Amniotic epithelial cell (primary cell): ENCODE measurements around the gene IRF9.

ENCODE experiments used
- DNase-seq: peaks from one replicate; pipeline ENCODE4 v3.0.0-alpha.2; 2010; ENCODE audit warnings: low read depth

IRF9 gene

GRCh38 chr14:24147761-24148428 lies 13.2 kb upstream of the IRF9 start:
- DNase-seq: no peak

GRCh38 chr14:24149302-24149969 lies 11.6 kb upstream of the IRF9 start:
- no peak for DNase-seq

GRCh38 chr14:24150061-24150460 lies 11.0 kb upstream of the IRF9 start:
- DNase-seq: no peak

DNA sequence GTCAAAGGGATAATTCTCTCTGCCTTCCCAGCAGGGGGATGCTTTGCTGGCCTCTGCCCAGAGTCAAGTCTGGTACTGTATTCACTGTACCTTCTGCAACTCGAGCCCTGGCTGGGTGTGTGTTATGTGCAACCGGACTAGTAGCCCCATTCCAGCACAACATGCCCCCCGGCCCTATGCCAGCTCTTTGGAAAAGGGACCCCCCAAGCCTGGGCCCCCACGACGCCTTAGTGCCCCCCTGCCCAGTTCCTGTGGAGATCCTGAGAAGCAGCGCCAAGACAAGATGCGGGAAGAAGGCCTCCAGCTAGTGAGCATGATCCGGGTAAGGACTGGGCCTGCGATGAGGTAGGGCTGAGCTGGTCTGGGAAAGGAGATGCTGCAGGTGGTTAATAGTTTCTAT lies 10.5 kb upstream of the IRF9 start:
- no peak for DNase-seq

GRCh38 chr14:24150993-24151392 lies 10.1 kb upstream of the IRF9 start:
- no peak for DNase-seq

DNA sequence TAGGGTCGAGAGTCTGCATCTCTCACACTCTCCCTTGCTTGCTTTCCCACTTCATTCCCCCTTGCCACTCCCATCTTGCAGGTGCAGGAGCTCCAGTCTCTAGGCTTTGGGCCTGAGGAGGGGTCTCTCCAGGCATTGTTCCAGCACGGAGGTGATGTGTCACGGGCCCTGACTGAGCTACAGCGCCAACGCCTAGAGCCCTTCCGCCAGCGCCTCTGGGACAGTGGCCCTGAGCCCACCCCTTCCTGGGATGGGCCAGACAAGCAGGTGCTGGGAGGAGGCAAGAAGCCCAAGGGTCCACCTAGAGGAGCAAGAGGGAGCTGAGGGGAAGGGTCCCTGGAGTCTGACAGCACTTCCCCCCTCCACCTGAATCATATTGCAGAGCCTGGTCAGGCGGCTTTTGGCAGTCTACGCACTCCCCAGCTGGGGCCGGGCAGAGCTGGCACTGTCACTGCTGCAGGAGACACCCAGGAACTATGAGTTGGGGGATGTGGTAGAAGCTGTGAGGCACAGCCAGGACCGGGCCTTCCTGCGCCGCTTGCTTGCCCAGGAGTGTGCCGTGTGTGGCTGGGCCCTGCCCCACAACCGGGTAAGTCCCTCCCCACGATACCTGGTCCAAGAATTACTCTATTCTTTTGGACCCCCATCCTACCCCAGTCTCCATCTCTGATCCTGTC lies 9.5 kb upstream of the IRF9 start:
- no peak for DNase-seq

- DNase-seq: no peak
These were observed 6.0 kb upstream of the IRF9 start for GRCh38 chr14:24155100-24155499.

DNA sequence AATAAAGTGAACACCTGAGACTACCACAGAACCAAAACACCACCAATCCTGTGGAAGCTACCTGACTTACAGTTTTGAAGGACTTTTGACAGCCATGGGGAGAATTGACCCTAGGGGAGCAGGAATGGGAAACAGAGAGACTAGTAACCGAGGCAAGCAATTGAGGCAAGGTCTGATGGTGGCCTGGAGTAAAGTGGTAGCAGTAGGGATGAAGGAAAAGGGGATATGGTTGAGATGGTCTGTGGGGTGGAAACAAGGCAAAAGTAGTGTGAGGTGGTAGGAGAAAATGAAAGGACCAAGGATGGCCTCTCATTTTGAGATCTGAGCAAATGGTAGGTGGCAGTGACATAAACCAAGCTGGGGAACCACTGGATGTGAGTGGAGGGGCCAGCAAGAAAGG lies 4.2 kb upstream of the IRF9 start:
- no peak for DNase-seq

- DNase-seq: no peak
These were observed 3.7 kb upstream of the IRF9 start for GRCh38 chr14:24157331-24157730.

DNA sequence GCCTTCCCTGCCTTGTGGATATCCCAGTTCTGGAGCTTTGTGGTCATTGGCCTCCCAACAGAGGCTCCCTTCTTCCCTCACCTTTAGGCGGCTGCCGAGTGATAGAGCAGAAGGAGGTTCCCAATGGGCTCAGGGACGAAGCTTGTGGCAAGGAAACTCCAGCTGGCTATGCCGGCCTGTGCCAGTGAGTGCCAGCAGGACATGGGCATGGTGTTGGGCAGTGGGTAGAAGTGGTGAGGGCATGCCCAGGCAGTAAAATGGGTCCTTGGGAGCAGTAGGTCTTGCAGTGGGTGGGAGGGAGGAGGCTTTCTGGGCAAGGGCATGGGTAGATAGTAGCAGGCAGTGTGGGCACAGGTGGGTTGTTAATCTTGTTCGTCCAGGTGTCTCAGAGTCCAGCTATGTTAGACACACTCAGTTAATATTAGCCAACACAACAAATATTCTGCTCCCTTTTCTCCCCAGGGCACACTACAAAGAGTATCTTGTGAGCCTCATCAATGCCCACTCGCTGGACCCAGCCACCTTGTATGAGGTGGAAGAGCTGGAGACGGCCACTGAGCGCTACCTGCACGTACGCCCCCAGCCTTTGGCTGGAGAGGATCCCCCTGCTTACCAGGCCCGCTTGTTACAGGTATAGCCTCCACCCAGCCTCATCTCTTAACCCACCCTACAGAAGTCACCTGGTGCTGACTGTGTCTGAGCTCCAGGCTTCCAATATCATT lies 1.1 kb upstream of the IRF9 start:
- DNase-seq: no peak

DNA sequence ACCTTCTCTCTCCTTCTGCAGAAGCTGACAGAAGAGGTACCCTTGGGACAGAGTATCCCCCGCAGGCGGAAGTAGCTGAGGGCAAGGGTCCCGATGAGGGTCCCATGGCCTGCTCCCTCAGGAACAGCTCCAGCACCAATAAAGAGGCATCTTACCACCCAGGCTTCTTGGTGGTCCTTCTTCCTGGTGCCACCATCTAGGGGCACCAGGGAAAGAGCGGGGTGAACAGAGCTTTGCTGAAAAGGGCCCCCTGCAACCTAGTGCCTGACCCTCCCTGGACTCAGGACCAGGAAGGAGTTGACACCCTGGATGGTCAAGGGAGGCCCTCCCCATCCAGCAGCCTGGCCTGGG lies 591 bp upstream of the IRF9 start:
- DNase-seq: no peak

GRCh38 chr14:24162093-24162492 lies 1.0 kb downstream of the IRF9 start:
- peak; percentile 92 for DNase-seq

GRCh38 chr14:24164518-24164991 lies 3.5 kb downstream of the IRF9 start:
- DNase-seq: no peak

DNA sequence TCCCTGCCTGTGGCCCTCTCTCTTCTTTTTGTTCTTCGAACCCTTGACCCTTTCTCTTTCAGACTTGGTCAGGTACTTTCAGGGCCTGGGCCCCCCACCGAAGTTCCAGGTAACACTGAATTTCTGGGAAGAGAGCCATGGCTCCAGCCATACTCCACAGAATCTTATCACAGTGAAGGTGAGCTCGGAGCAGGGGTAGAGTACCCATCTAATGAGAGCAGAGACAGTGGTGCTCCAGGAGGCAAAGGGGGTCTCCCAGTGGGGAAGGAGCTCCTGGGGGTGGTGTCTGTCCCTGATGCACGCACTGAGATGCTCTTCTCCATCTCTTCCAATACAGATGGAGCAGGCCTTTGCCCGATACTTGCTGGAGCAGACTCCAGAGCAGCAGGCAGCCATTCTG lies 4.7 kb downstream of the IRF9 start:
- DNase-seq: no peak

- DNase-seq: no peak
These were observed 6.5 kb downstream of the IRF9 start for GRCh38 chr14:24167469-24168114.

GRCh38 chr14:24171422-24172260 lies 10.6 kb downstream of the IRF9 start, which contains the start of gene REC8:
Gene REC8, plus strand, starts transcription at chr14:24172080. Its CDS starts 473 bp downstream, at chr14:24172553.
- peak; percentile 99 for DNase-seq

DNA sequence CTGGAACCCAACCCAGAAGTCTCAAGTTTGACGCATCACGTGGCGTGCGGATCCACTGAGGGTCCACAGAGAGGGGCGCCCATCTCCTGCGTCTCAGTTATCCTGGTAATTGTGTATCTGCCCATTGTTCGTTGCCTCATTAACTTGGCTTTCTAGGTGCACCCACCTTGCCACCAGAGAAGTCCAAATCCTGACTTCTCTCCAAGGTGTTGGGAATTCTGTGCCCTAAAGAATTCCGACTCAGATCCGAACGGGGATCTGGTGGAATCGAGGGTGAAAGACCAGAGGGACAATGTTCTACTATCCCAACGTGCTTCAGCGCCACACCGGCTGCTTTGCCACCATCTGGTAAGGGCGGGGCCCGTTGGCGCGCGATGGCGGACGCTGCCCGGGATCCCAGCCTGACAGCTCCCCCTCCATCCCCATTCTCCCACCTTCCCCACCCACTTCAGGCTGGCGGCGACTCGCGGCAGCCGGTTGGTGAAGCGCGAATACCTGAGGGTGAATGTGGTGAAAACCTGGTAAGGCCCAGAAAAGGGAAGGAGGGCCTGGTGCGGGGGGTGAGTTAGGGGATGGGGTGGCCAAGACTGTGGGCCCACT lies 11.3 kb downstream of the IRF9 start:
- no peak for DNase-seq

DNA sequence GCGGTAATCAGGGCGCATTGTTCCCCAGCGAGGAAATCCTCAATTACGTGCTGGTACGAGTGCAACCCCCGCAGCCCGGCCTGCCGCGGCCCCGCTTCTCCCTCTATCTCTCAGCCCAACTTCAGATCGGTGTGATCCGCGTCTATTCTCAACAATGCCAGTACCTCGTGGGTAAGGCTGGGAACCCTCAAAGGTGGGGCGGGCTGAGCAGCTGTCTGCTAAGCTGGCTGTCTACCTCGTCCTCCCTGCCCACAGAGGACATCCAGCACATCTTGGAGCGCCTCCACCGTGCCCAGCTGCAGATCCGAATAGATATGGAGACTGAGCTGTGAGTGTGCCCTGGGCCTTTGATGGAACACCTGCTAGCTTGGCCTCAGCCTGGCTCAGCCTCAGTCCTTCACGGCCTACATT lies 11.8 kb downstream of the IRF9 start:
- no peak for DNase-seq

DNA sequence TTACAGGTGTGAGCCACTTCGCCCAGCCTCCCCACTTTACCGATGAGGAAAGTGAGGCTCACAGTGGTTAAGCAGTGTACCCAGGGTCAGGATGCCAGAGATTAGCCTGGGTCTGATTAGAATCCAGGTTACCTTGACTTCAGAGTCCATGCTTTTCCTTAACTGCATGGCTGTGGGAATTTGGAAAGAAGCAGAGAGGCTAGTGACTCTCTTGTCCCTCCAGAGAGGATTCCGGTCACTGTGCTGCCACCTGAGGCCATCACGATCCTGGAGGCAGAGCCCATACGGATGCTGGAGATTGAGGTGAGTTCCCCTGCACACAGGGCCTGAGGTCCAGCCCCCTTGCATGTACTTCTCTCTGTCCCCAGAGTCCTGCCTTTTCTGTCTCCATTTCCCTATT lies 15.5 kb downstream of the IRF9 start:
- DNase-seq: no peak

DNA sequence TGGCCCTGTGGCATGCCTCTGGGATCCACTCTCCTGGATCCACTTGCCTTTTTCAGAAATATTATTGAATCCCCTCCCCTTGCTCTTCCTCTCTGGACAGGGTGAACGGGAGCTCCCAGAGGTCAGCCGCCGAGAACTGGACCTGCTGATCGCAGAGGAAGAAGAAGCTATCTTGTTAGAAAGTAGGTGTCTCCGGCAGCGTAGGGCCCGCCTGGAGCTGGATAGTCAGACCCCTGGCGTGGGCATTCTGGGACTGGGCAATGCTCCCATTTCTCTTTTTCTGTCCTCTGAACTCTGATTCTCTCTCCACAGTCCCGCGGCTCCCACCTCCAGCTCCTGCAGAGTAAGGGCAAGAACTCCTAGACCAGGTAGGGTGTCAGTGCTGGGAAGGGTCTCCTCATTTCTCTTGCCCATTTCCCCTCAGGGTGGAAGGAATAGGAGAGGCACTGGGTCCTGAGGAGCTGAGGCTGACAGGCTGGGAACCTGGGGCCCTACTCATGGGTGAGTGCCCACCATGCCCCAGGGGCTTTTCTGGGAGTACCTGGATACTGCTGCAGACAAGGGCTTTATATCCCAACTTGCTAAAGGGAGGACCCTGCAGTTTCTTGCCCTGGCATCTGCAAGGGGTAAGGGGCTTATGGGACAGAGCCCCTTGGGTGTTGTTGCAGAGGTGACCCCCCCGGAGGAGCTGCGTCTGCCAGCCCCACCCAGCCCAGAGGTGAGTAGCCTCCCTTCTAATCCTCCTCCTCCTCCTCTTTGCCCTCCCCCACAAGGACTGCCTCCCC lies 16.2 kb downstream of the IRF9 start:
- no peak for DNase-seq
